HG02623 (cell line): Measurements from ENCODE around the gene SPINK1.
"Not testable (repeated sequence)": the region's sequence is repeated elsewhere in the genome, so short reads cannot be mapped to it uniquely, and the experiment has no call there.

Experiments used
- ATAC-seq: cut with Tn5 transposase; IDR thresholded peaks from one replicate; pipeline ENCODE4 v1.9.1; 2021; ENCODE audit warnings: moderate library complexity; ENCODE audit not compliant: unreplicated experiment

Gene SPINK1, protein sequence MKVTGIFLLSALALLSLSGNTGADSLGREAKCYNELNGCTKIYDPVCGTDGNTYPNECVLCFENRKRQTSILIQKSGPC

DNA sequence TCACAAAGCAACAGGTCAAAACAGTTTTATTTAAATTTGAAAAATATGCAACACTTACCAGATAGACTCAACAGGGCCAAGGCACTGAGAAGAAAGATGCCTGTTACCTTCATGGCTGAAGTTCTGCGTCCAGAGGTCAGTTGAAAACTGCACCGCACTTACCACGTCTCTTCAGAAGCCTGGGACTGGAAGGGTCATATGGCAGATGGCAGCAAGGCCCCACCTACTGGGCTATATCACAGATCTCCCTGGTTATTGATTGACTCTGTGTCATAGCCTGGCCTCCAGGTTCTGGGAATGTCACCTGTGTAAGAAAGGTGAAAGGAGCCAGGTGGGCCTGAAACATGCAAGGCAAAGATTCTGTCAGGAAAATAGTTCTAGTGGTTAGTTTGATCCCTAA, at the start of gene SPINK1:
SPINK1 (minus strand) TSS at position 207 of the 400 bp plus-strand sequence; CDS start at position 113, 94 bp downstream.
- no peak for ATAC-seq

DNA sequence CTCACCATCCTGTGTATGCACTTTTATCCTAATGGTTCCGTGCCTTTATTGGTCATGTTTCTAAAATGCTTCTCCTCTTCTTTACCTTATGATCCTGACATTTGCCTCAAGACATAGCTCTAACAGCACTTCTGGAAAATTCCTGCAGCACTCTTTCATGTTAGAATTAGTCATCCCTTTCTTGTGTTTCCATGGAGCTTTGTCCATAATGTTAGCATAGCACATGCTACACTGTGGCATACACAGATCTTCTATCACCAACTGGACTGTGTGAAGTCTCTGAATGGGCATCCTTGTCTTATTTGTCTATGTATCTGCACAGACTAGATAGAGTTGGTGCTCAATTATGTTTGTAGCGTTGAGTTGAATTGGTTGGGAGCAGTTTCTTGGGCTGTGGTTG, 49.0 kb upstream of the SPINK1 start:
- no peak for ATAC-seq

GRCh38 chr5:147879784-147880183, 48.3 kb upstream of the SPINK1 start:
- ATAC-seq: no peak

- no peak for ATAC-seq
Observed at GRCh38 chr5:147878066-147878759, 46.7 kb upstream of the SPINK1 start, which contains the start of gene SCGB3A2. SCGB3A2 (plus strand) TSS chr5:147878711; CDS start chr5:147878804, 93 bp downstream.

GRCh38 chr5:147876626-147877025, 45.2 kb upstream of the SPINK1 start:
- ATAC-seq: no peak

GRCh38 chr5:147876141-147876540, 44.7 kb upstream of the SPINK1 start:
- no peak for ATAC-seq

DNA sequence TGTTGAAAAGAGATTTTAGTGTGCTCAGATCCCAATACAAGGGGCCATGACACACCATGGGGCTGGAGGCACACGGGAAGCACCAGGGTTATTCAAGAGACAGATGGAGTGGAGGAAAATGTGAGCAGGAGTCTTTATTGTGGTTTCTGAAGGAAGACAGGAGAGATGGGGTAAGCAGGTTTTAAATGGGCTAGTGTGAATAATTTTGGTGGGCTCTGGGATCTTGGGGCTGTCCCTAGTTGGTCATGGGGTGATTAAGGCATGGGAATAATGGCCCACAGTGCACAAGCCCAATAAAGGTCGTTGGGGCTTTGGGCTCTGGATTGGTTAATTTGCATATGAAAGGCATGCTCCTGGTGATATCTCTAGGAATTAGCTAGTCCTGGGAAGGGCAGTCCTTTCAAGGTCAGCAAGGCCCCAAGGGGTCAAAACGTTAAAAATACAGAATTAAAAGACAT, 43.5 kb upstream of the SPINK1 start:
- ATAC-seq: no peak

- not testable (repeated sequence) for ATAC-seq
Observed at GRCh38 chr5:147874118-147874875, 42.8 kb upstream of the SPINK1 start.

DNA sequence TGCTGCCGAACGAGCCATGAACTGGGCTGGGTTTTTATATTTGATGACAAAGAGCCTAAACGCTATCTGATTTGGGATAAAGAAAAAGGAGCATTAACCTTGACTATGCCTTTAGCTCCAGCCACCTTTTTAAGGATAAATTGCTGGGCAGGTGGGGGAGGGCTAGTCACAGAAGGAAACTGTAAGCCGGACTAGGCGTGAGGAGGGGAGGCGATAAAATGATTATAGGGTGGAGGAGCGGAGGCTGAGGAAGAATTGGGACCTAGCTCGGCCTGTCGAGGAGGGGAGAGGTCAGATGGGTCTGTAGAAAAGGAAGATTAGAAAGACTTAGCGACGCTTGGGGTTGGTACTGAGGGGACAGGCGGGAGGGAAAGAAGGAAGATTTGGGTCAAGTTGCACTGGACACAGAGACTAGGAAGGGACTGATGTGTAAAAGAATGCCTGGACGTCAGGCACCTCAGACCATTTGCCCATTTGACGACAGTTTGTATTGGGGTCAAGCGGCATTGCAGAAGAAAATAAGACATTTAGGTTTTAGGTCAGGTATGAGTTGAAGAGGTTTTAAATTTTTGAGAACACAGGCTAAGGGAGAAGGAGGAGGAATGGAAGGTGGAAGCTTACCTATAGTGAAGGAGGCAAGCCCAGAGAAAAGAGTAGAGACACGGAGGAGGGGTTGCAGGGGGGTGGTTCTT, 41.4 kb upstream of the SPINK1 start:
- ATAC-seq: not testable (repeated sequence)

- ATAC-seq: not testable (repeated sequence)
Observed at GRCh38 chr5:147871980-147872549, 40.6 kb upstream of the SPINK1 start.

GRCh38 chr5:147869892-147870291, 38.4 kb upstream of the SPINK1 start:
- ATAC-seq: not testable (repeated sequence)

GRCh38 chr5:147869112-147869511, 37.6 kb upstream of the SPINK1 start:
- no peak for ATAC-seq

DNA sequence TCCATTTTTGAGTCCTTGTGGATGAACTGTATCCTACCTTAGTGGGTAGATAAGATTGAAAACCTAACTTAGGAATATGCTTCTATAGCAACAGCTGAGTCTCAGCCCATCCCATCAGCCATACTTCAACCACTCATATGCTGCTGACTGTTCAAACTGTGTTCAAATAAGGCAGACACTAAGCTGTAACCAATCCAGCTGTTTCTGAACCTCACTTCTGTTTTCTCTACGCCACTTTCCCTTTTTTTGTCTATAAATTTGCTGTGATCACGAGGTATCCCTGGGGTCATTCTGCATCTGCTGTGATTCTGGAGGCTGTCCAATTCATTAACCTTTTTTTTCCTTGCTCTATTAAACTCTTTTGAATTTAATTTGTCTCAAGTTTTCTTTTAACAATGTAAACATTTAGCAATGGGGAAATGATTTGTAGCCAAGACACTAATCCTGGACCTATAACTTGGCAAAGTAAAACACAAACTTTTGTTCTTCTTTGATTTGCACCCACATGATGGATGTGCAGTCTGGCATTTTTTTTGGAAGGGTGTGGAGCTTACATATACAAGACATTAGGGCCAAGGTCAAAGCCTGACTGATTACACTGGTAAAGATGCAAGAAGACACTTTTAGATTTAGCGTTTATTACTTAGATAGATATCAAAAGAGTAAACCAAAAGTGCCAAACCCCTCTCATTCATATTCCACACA, 32.1 kb upstream of the SPINK1 start:
- no peak for ATAC-seq

DNA sequence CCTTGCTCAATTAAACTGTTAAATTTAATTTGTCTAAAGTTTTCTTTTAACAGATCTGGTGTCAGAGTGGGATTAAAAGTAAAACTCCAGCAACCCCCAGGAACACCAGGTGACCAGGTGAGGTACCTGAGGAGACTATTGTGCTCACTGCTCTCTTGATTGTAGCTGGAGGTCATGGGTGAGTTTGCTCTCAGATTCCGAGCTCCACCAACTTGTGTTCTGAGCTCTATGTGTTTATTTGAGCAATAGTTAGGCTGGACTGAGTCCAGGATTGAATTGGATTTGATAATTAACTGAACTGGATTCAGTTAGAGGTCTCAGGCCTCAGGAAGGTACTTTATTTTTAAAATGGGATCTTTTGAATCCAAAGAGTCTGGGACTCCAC, 29.2 kb upstream of the SPINK1 start:
- ATAC-seq: no peak

DNA sequence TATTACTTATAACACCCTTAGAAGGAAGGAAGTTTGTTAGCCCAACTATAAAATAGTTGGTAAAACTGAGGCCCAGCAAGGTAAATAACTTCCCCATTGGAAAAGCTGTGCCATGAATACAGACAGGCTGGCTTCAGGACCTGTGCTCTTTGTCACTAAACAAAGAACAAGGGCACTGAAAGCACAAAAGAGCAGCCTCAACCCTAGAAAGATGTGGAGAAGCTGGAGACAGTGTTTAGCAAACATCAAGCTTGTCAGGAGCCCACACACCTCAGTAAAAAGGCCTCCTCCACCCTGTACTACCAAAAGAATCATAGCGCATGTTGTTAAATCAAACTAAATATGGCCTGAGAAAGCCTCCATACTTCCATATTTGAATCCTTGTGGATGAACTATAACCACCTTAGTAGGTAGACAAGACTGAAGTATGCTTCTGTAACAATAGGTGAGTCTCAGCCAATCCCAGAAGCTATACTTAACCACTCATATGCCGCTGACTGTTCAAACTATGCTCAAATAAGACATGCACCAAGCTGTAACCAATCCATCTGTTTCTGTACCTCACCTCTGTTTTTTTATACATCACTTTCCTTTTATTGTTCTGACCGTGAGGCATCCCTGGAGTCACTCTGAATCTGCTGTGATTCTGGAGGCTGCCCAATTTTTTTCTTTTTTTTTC, 28.6 kb upstream of the SPINK1 start:
- ATAC-seq: no peak

DNA sequence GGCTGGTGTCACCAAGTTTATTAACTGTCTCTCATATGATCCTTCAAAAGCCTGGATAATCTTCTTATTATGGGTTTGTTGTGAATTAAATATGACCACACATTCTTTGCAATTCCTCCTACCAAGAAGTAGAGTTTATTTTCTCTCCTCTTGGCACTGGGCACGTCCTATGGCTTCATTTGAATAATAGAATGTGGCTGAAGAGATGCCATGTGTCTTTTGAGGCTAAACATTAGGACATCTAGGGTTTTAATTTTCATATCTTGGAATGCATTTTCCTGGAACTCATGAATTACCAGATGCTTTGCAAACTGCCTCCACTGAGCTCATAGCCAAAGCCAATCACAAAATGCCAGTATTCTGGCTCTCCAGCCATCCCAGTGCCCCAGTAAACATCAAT, 27.1 kb upstream of the SPINK1 start:
- ATAC-seq: no peak

GRCh38 chr5:147857302-147858129, 26.0 kb upstream of the SPINK1 start:
- peak; percentile 94 for ATAC-seq

DNA sequence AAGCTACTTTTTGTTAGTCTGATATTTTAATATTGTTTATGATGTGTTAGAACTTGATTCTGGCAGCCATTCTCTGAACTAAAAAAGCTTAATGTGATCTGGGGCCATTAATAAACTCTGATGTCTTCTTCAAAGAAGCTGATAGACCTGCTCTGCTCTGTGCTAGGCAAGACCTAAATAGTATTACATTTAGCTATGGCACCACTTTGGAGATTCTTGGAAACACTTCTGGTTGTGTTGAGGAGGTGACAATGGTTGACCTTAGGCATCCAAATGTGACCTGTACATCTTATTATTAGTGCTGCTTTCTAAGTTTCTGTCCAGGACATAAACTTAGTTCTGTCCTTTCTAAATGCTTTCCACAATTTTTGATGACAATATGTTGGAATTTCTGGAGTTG, 25.3 kb upstream of the SPINK1 start:
- ATAC-seq: no peak

- no peak for ATAC-seq
Observed at GRCh38 chr5:147855774-147856069, 24.3 kb upstream of the SPINK1 start.
